K562 (cell line): ENCODE measurements around the gene GOLPH3L. TPM values are rescaled to one million over a fixed set of nuclear protein-coding genes. Genes with fewer than 3 reads are reported as not detected.
"Not testable (repeated sequence)": the region's sequence is repeated elsewhere in the genome, so short reads cannot be mapped to it uniquely, and the experiment has no call there.

Experiments
- ATF7 ChIP-seq: fragments of 450-650 bp; IDR thresholded peaks from 2 replicates; pipeline ENCODE4 v1.7.1; 2014; ENCODE audit warnings: mild to moderate bottlenecking, moderate library complexity
- CREB3 ChIP-seq: fragments of 450-650 bp; conservative IDR thresholded peaks from 2 replicates; pipeline ENCODE4 v1.6.1; 2016; ENCODE audit warnings: missing genetic modification characterization, low read depth, mild to moderate bottlenecking, missing compliant biosample characterization, moderate library complexity
- DMBX1 ChIP-seq: fragments of 250-450 bp; sonication (Bioruptor Pico); IDR thresholded peaks from 2 replicates; pipeline ENCODE4 v1.8.0; 2022; ENCODE audit warnings: inconsistent platforms, mild to moderate bottlenecking, moderate library complexity, borderline replicate concordance
- EP400 ChIP-seq: fragments of 450-650 bp; IDR thresholded peaks from 2 replicates; pipeline ENCODE4 v1.6.1; 2017; ENCODE audit warnings: antibody characterized with exemption, mild to moderate bottlenecking, moderate library complexity
- ERF ChIP-seq: fragments of 450-650 bp; formaldehyde crosslinking; IDR thresholded peaks from 2 replicates; pipeline ENCODE4 v1.4.0; 2020; ENCODE audit warnings: mild to moderate bottlenecking, mixed read lengths
- GTF2A2 ChIP-seq: IDR thresholded peaks from 2 replicates; pipeline ENCODE4 v1.6.1; 2016; ENCODE audit warnings: mild to moderate bottlenecking, missing genetic modification characterization, missing compliant biosample characterization
- HBP1 ChIP-seq: fragments of 450-650 bp; formaldehyde crosslinking; IDR thresholded peaks from 2 replicates; pipeline ENCODE4 v1.4.0; 2022; ENCODE audit warnings: missing genetic modification characterization
- IRF9 ChIP-seq: fragments of 450-650 bp; IDR thresholded peaks from 2 replicates; pipeline ENCODE4 v1.6.1; 2016; ENCODE audit warnings: missing biosample characterization, missing genetic modification characterization
- MAX ChIP-seq: sonication (generic); formaldehyde crosslinking; IDR thresholded peaks from 2 replicates; pipeline ENCODE4 v1.9.0; 2022; ENCODE audit warnings: mild to moderate bottlenecking, missing genetic modification reagents
- MNT ChIP-seq, 2 experiments: fragments of 450-650 bp; conservative IDR thresholded peaks; 2 replicates each; pipeline ENCODE4 v1.6.1; 2017; ENCODE audit warnings: mild to moderate bottlenecking in 2 of 2, moderate library complexity in 2 of 2
- NFRKB ChIP-seq: fragments of 450-650 bp; IDR thresholded peaks from 2 replicates; pipeline ENCODE4 v1.6.1; 2016; ENCODE audit warnings: low read depth
- NR2C1 ChIP-seq, 2 experiments: fragments of 450-650 bp; IDR thresholded peaks; 2 replicates each; pipeline ENCODE4 v1.6.1; 2017; ENCODE audit warnings: mild to moderate bottlenecking in 2 of 2, antibody characterized with exemption in 1 of 2, inconsistent platforms in 1 of 2, missing compliant biosample characterization in 1 of 2, missing genetic modification characterization in 1 of 2
- PTTG1 ChIP-seq: fragments of 450-650 bp; IDR thresholded peaks from 2 replicates; pipeline ENCODE4 v1.6.1; 2016; ENCODE audit warnings: low read depth, mild to moderate bottlenecking, missing genetic modification characterization, missing compliant biosample characterization
- SOX6 ChIP-seq: fragments of 450-650 bp; IDR thresholded peaks from 2 replicates; pipeline ENCODE4 v1.6.1; 2014; ENCODE audit warnings: mild to moderate bottlenecking
- TAL1 ChIP-seq: fragments of 450-650 bp; IDR thresholded peaks from 2 replicates; pipeline ENCODE4 v1.6.1; 2016; ENCODE audit warnings: mild to moderate bottlenecking
- ZBTB33 ChIP-seq: sonication (generic); formaldehyde crosslinking; IDR thresholded peaks from 2 replicates; pipeline ENCODE4 v1.8.1; 2023; ENCODE audit warnings: mild to moderate bottlenecking, missing genetic modification reagents
- ZNF347 ChIP-seq: fragments of 450-650 bp; formaldehyde crosslinking; IDR thresholded peaks from 2 replicates; pipeline ENCODE4 v1.4.0; 2020; ENCODE audit warnings: low read depth, mild to moderate bottlenecking, moderate library complexity
- ZNF583 ChIP-seq: fragments of 250-450 bp; sonication (Bioruptor Pico); IDR thresholded peaks from 2 replicates; pipeline ENCODE4 v1.4.0; 2020
- polyA plus RNA-seq, 8 experiments: library from polyadenylated mRNA; depleted of rRNA in 4 of 8; stranded (reverse) in 5 of 8; unstranded in 3 of 8; fragments of >200 nt; fragmentation: Nextera tagmentation in 2 of 8; fragmentation: Illumina TruSeq in 1 of 8; extraction: Ambion mirVana in 2 of 8; extraction: Trizol in 1 of 8; gene quantifications; 2 replicates each; pipeline versions ENCODE4 v1.2.1 to v1.2.3, GENCODE V29; 2011 to 2014; ENCODE audit warnings: inconsistent platforms in 1 of 8, missing spikeins in 1 of 8
- total RNA-seq, 7 experiments: library from RNA; depleted of rRNA in 6 of 7; stranded (reverse); fragments of >200 nt in 6 of 7; fragmentation: Illumina TruSeq in 2 of 7; extraction: Trizol in 2 of 7; gene quantifications; 2 replicates each; pipeline versions ENCODE4 v1.2.1 to v1.2.3, GENCODE V29; 2011 to 2021; ENCODE audit warnings: low replicate concordance in 1 of 7

GOLPH3L gene
- total and polyA plus RNA-seq, 9 of the 15 experiments (the other 6 are each of a cell fraction or from before 2014, with no cell fraction given) = 8.1 to 42.1 (median 21.6) TPM

- TF ChIP-seq MNT (conservative IDR thresholded peaks at IDR 0.05) (peak; percentile 75 to 86), EP400 (peak; percentile 43; the same call in 1 of the 2 replicates), NFRKB (0 out of 2 replicates have a peak, but pooled peaks have one; percentile 29), CREB3 (peak; percentile 91), ATF7 (0 out of 2 replicates have a peak, but pooled peaks have one; percentile 13), PTTG1 (peak; percentile 80; the same call in 1 of the 2 replicates), HBP1 (CRISPR knock-in tag) (peak; percentile 39; the same call in 1 of the 2 replicates), IRF9 (tag) (peak; percentile 69; the same call in 1 of the 2 replicates), GTF2A2 (tag) (peak; percentile 57; the same call in 1 of the 2 replicates), MAX (CRISPR knock-in tag) (peak; percentile 81), ZNF347 (0 out of 2 replicates have a peak, but pooled peaks have one; percentile 14), ERF (CRISPR knock-in tag) (peak; percentile 63; the same call in 1 of the 2 replicates), ZNF583 (CRISPR knock-in tag) (peak; percentile 86), ZBTB33 (CRISPR knock-in tag) (0 out of 2 replicates have a peak, but pooled peaks have one; percentile 52), NR2C1 (tag; IDR thresholded peaks at IDR 0.05) (peak; percentile 67; the same call in 1 of the 2 replicates), SOX6 (peak; percentile 85), TAL1 (peak; percentile 37), DMBX1 (peak; percentile 92)
- not testable (repeated sequence) for TF ChIP-seq NR2C1 (IDR thresholded peaks at IDR 0.05)
These were observed 61.9 kb downstream of the GOLPH3L start (continued) for GRCh38 chr1:150634839-150635622.
